ENCODE measurements around the gene FBLN1. TPM values are rescaled to one million over a fixed set of nuclear protein-coding genes. Genes with fewer than 3 reads are reported as not detected.
"Not testable (repeated sequence)": the region's sequence is repeated elsewhere in the genome, so short reads cannot be mapped to it uniquely, and the experiment has no call there.

Gene FBLN1
- total and polyA plus RNA-seq, 2 of the 8 experiments (the other 6 are each of a cell fraction or from before 2014, with no cell fraction given): 159 to 168 TPM

DNA sequence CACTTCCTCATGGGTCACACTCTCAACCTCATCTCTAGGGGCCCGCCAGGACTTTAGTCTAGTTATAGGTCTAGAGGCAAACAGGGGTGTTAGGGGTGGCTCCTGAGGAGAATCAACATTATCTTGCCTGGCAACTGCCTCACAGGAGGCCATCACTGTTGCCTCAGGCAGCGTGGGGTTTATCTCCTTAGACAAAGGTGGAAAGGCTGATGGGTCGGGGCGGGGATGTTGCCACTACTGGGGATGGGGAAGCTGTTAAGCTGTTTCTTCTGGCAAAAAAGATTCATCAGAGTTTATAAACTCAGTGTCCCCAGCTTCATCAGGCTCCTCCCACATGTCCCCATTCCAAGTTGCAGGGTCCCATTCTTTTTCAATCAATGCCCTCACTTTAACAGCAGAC lies 58.1 kb downstream of the FBLN1 start:
- H3K4me1 ChIP-seq (replicated peaks in 1 of 4; ENCODE audit: control insufficient read depth in 3 of 4, insufficient read depth in 4 of 4, low read length in 3 of 4); H3K4me2 ChIP-seq (ENCODE audit: insufficient read depth in 1 of 2, low read depth in 2 of 2, low read length in 2 of 2); H2BK15ac ChIP-seq (ENCODE audit: low read length); CTCF ChIA-PET (ENCODE audit: partially characterized antibody); H2AK5ac ChIP-seq (ENCODE audit: low read depth, low read length); H3K9me3 ChIP-seq (ENCODE audit: insufficient read depth in 2 of 2, low read depth in 1 of 2, low read length in 1 of 2); DNase-seq (ENCODE audit: low read depth in 1 of 2, low spot score in 2 of 2); H2BK120ac ChIP-seq (replicated peaks; ENCODE audit: low read depth, low read length); H3K79me1 ChIP-seq (ENCODE audit: low read depth, low read length); H4K91ac ChIP-seq (replicated peaks; ENCODE audit: insufficient read length, low read length); H3K27me3 ChIP-seq (replicated peaks in 1 of 4; ENCODE audit: control insufficient read depth in 3 of 4, extremely low read depth in 1 of 4, insufficient read depth in 3 of 4, low read length in 3 of 4); H3K56ac ChIP-seq (replicated peaks; ENCODE audit: insufficient read length, low read depth, low read length); H2BK20ac ChIP-seq (ENCODE audit: low read length); H3K18ac ChIP-seq (ENCODE audit: extremely low read depth, low read length); H3K79me2 ChIP-seq (ENCODE audit: control insufficient read depth in 1 of 2, insufficient read depth in 2 of 2, low read length in 2 of 2); H3K4ac ChIP-seq (replicated peaks; ENCODE audit: insufficient read length, low read depth, low read length); H2BK5ac ChIP-seq (ENCODE audit: low read depth, low read length); H2BK12ac ChIP-seq (ENCODE audit: low read depth, low read length); H4K20me1 ChIP-seq (replicated peaks in 1 of 2; ENCODE audit: control insufficient read depth in 1 of 2, insufficient read depth in 2 of 2, low read length in 2 of 2); H3K23me2 ChIP-seq (ENCODE audit: low read depth, low read length); H3K14ac ChIP-seq (ENCODE audit: insufficient read length); H3K27ac ChIP-seq (ENCODE audit: low read depth, low read length); H2AFZ ChIP-seq (ENCODE audit: low read length); H4K5ac ChIP-seq (ENCODE audit: insufficient read length, low read depth, low read length); FAIRE-seq; H4K8ac ChIP-seq (ENCODE audit: extremely low read depth, insufficient read depth, low read length); H3K4me3 ChIP-seq (ENCODE audit: extremely low read depth in 1 of 4, insufficient read depth in 2 of 4, low read depth in 3 of 4, low read length in 4 of 4); H3K23ac ChIP-seq (ENCODE audit: insufficient read length); H3K9ac ChIP-seq (replicated peaks in 1 of 4; ENCODE audit: extremely low read depth in 1 of 4, low read depth in 3 of 4, low read length in 3 of 4): not testable (repeated sequence)
- H3K36me3 ChIP-seq (ENCODE audit: control insufficient read depth in 2 of 4, insufficient read depth in 4 of 4, low read length in 3 of 4): peaks cover 0 to 28% (median 5%) of the 10 kb centered on the region in 4 experiments; a peak in 5 of 8 replicates
- 90% methylated on average over 4 of the region's 4 CpGs; no CpG with 5 or more reads in 1 of the 2 experiments for WGBS, 2 experiments (ENCODE audit: extremely low coverage in 1 of 2, insufficient coverage in 1 of 2, insufficient read length in 1 of 2, insufficient replicate concordance in 2 of 2, low coverage in 1 of 2, low lambda C conversion rate in 2 of 2, missing lambda C conversion rate in 1 of 2)
- POLR2A ChIA-PET (ENCODE audit: partially characterized antibody): interaction anchor here (0.8 kb wide), 1 partner anchor 37 kb away, joined by 3 read pairs; no protein-coding TSS in a partner anchor

All from H1 (cell line).